Panc1 (cell line): ENCODE results near the gene LILRA2.

Experiments
- POLR2AphosphoS5 ChIP-seq: IDR thresholded peaks from 2 replicates; pipeline ENCODE4 v1.6.1; 2012; ENCODE audit warnings: mild to moderate bottlenecking, low read depth, low read length, moderate library complexity
- SIN3A ChIP-seq: IDR thresholded peaks from 2 replicates; pipeline ENCODE4 v1.6.1; 2012; ENCODE audit warnings: low read depth, mild to moderate bottlenecking, low read length, moderate library complexity, borderline replicate concordance; ENCODE audit not compliant: insufficient read depth
- TF ChIP-seq, protein P1 (sequence below): fragments of 450-650 bp; IDR thresholded peaks from 2 replicates; pipeline ENCODE4 v1.5.1; 2017; ENCODE audit warnings: mild to moderate bottlenecking
- TF ChIP-seq, protein P2 (sequence below), 2 experiments: IDR thresholded peaks; 2 replicates each; pipeline ENCODE4 v1.6.1; 2011 to 2012; ENCODE audit warnings: low read depth in 2 of 2, control low read depth in 1 of 2, low read length in 1 of 2, mild to moderate bottlenecking in 1 of 2, moderate library complexity in 1 of 2; ENCODE audit not compliant: insufficient read depth in 1 of 2

DNA sequence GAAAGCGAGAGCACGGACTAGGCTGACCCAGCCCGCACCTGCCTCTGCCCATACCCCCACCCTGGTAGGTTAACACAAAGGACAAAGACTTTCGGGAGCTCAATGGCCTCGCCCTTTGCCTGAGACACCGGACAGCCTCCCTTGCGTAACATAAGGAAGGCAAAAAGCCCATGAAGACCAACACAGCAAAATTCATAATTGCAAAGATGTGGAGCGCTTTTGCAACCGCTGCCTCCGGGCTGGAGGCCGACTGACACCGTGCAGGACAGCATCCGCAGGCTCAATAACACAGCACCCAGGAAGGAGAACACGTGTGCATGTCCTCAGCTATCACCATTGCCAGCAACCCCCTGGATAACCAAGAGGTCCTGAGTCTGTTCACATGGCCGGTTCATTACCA lies 35.2 kb downstream of the LILRA2 start:
- TF ChIP-seq, protein P1, sequence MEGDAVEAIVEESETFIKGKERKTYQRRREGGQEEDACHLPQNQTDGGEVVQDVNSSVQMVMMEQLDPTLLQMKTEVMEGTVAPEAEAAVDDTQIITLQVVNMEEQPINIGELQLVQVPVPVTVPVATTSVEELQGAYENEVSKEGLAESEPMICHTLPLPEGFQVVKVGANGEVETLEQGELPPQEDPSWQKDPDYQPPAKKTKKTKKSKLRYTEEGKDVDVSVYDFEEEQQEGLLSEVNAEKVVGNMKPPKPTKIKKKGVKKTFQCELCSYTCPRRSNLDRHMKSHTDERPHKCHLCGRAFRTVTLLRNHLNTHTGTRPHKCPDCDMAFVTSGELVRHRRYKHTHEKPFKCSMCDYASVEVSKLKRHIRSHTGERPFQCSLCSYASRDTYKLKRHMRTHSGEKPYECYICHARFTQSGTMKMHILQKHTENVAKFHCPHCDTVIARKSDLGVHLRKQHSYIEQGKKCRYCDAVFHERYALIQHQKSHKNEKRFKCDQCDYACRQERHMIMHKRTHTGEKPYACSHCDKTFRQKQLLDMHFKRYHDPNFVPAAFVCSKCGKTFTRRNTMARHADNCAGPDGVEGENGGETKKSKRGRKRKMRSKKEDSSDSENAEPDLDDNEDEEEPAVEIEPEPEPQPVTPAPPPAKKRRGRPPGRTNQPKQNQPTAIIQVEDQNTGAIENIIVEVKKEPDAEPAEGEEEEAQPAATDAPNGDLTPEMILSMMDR = no peak
- TF ChIP-seq, protein P2, sequence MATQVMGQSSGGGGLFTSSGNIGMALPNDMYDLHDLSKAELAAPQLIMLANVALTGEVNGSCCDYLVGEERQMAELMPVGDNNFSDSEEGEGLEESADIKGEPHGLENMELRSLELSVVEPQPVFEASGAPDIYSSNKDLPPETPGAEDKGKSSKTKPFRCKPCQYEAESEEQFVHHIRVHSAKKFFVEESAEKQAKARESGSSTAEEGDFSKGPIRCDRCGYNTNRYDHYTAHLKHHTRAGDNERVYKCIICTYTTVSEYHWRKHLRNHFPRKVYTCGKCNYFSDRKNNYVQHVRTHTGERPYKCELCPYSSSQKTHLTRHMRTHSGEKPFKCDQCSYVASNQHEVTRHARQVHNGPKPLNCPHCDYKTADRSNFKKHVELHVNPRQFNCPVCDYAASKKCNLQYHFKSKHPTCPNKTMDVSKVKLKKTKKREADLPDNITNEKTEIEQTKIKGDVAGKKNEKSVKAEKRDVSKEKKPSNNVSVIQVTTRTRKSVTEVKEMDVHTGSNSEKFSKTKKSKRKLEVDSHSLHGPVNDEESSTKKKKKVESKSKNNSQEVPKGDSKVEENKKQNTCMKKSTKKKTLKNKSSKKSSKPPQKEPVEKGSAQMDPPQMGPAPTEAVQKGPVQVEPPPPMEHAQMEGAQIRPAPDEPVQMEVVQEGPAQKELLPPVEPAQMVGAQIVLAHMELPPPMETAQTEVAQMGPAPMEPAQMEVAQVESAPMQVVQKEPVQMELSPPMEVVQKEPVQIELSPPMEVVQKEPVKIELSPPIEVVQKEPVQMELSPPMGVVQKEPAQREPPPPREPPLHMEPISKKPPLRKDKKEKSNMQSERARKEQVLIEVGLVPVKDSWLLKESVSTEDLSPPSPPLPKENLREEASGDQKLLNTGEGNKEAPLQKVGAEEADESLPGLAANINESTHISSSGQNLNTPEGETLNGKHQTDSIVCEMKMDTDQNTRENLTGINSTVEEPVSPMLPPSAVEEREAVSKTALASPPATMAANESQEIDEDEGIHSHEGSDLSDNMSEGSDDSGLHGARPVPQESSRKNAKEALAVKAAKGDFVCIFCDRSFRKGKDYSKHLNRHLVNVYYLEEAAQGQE (IDR thresholded peaks at IDR 0.05; ENCODE audit: insufficient read depth in 1 of 2, low read depth in 2 of 2, low read length in 1 of 2) = no peak
- TF ChIP-seq POLR2AphosphoS5 = no peak
- no peak for TF ChIP-seq SIN3A
